ENCODE data around the gene RFC1.

The RFC1 gene

GRCh38 chr4:39349326-39349725 is 16.8 kb downstream of the RFC1 start:
- FAIRE-seq, result no peak

- no peak for FAIRE-seq
These were observed 17.5 kb downstream of the RFC1 start for GRCh38 chr4:39348371-39349315.

- no peak for FAIRE-seq
These were observed 19.2 kb downstream of the RFC1 start for GRCh38 chr4:39346856-39347519.

- no peak for FAIRE-seq
These were observed 23.4 kb downstream of the RFC1 start for GRCh38 chr4:39342731-39343130.

GRCh38 chr4:39341075-39341725 is 25.0 kb downstream of the RFC1 start:
- FAIRE-seq, result no peak

- FAIRE-seq, result no peak
These were observed 26.2 kb downstream of the RFC1 start for GRCh38 chr4:39339968-39340367.

GRCh38 chr4:39337841-39338240 is 28.3 kb downstream of the RFC1 start:
- no peak for FAIRE-seq

- no peak for FAIRE-seq
These were observed 30.6 kb downstream of the RFC1 start for GRCh38 chr4:39335566-39335965.

- no peak for FAIRE-seq
These were observed 35.0 kb downstream of the RFC1 start for GRCh38 chr4:39331191-39331590.

- no peak for FAIRE-seq
These were observed 35.8 kb downstream of the RFC1 start for GRCh38 chr4:39330353-39330752.

- no peak for FAIRE-seq
These were observed 39.6 kb downstream of the RFC1 start for GRCh38 chr4:39326468-39326977.

GRCh38 chr4:39324897-39325613 is 41.1 kb downstream of the RFC1 start:
- FAIRE-seq, result no peak

GRCh38 chr4:39324446-39324845 is 41.7 kb downstream of the RFC1 start:
- FAIRE-seq, result no peak

GRCh38 chr4:39323821-39324220 is 42.3 kb downstream of the RFC1 start:
- no peak for FAIRE-seq

- FAIRE-seq, result no peak
These were observed 45.6 kb downstream of the RFC1 start for GRCh38 chr4:39320381-39321115.

GRCh38 chr4:39319676-39320075 is 46.5 kb downstream of the RFC1 start:
- FAIRE-seq, result no peak

- FAIRE-seq, result no peak
These were observed 53.3 kb downstream of the RFC1 start for GRCh38 chr4:39312816-39313215.

GRCh38 chr4:39308611-39309010 is 57.6 kb downstream of the RFC1 start:
- FAIRE-seq, result no peak

GRCh38 chr4:39305912-39306677 is 60.1 kb downstream of the RFC1 start:
- FAIRE-seq, result no peak

GRCh38 chr4:39304651-39305050 is 61.5 kb downstream of the RFC1 start:
- no peak for FAIRE-seq

- FAIRE-seq, result no peak
These were observed 62.3 kb downstream of the RFC1 start for GRCh38 chr4:39303871-39304270.

Data from TTC549 (cell line).